22Rv1 (cell line): ENCODE results near the gene C20orf96.
A peak's percentile ranks its signal among the peaks of the same experiment; 100 is the strongest.

Experiments
- H3K27ac ChIP-seq: fragments of 450-650 bp; 2 replicates; pipeline ENCODE4 v1.5.1; 2017
- CTCF ChIP-seq: fragments of 450-650 bp; IDR thresholded peaks from 2 replicates; pipeline ENCODE4 v1.5.1; 2017; ENCODE audit warnings: mild to moderate bottlenecking
- ZFX ChIP-seq: fragments of 450-650 bp; IDR thresholded peaks from 2 replicates; pipeline ENCODE4 v1.6.1; 2017; ENCODE audit warnings: antibody characterized with exemption, borderline replicate concordance

Gene C20orf96

GRCh38 chr20:309841-310644 is 19.5 kb upstream of the C20orf96 start:
- peak overlapping the region; percentile 29 for H3K27ac ChIP-seq

GRCh38 chr20:309306-309840 is 18.8 kb upstream of the C20orf96 start:
- H3K27ac ChIP-seq: no peak overlapping the region
- no peak for TF ChIP-seq ZFX
- TF ChIP-seq CTCF: no peak

More at GRCh38 chr20:309841-310644, 19.5 kb upstream of the C20orf96 start:
- TF ChIP-seq CTCF (no peak), ZFX (no peak)

GRCh38 chr20:308427-309038 is 18.0 kb upstream of the C20orf96 start:
- H3K27ac ChIP-seq: no peak overlapping the region
- no peak for TF ChIP-seq CTCF
- TF ChIP-seq ZFX: no peak

GRCh38 chr20:305745-306144 is 15.2 kb upstream of the C20orf96 start:
- TF ChIP-seq ZFX: no peak
- TF ChIP-seq CTCF: no peak
- H3K27ac ChIP-seq: no peak overlapping the region

- no peak overlapping the region for H3K27ac ChIP-seq
- TF ChIP-seq ZFX (no peak), CTCF (no peak)
Observed at GRCh38 chr20:301886-302848, 11.6 kb upstream of the C20orf96 start.

GRCh38 chr20:300345-300990 is 9.9 kb upstream of the C20orf96 start:
- TF ChIP-seq ZFX: no peak
- TF ChIP-seq CTCF: no peak

More at GRCh38 chr20:300345-300990, 9.9 kb upstream of the C20orf96 start:
- peak overlapping the region; percentile 22; the same call in 1 of the 2 replicates for H3K27ac ChIP-seq
